ENCODE measurements around the gene OPCML.

Gene OPCML

GRCh38 chr11:133382131-133382812, 150.0 kb downstream of the OPCML start:
- H3K4me3 ChIP-seq, result no peak overlapping the region
- H3K27ac ChIP-seq, result no peak overlapping the region

- H3K4me3 ChIP-seq, result no peak overlapping the region
- H3K27ac ChIP-seq, result no peak overlapping the region
These were observed 150.6 kb downstream of the OPCML start for GRCh38 chr11:133381761-133382130.

- no peak overlapping the region for H3K4me3 ChIP-seq
- no peak overlapping the region for H3K27ac ChIP-seq
These were observed 166.2 kb downstream of the OPCML start for GRCh38 chr11:133366147-133366546.

- H3K27ac ChIP-seq, result no peak overlapping the region
- H3K4me3 ChIP-seq, result no peak overlapping the region
These were observed 169.4 kb downstream of the OPCML start for GRCh38 chr11:133362916-133363315.

- Histone ChIP-seq H3K27ac (no peak overlapping the region), H3K4me3 (no peak overlapping the region)
These were observed 170.1 kb downstream of the OPCML start for GRCh38 chr11:133362156-133362555.

GRCh38 chr11:133361689-133361994, 170.7 kb downstream of the OPCML start:
- H3K4me3 ChIP-seq, result no peak overlapping the region
- no peak overlapping the region for H3K27ac ChIP-seq

- Histone ChIP-seq H3K27ac (no peak overlapping the region), H3K4me3 (no peak overlapping the region)
These were observed 171.2 kb downstream of the OPCML start for GRCh38 chr11:133360860-133361688.

- no peak overlapping the region for H3K27ac ChIP-seq
- H3K4me3 ChIP-seq, result no peak overlapping the region
These were observed 177.2 kb downstream of the OPCML start for GRCh38 chr11:133355095-133355494.

GRCh38 chr11:133354069-133354468, 178.2 kb downstream of the OPCML start:
- H3K4me3 ChIP-seq, result no peak overlapping the region
- no peak overlapping the region for H3K27ac ChIP-seq

GRCh38 chr11:133350045-133350444, 182.3 kb downstream of the OPCML start:
- H3K27ac ChIP-seq, result no peak overlapping the region
- H3K4me3 ChIP-seq, result no peak overlapping the region

GRCh38 chr11:133347988-133348387, 184.3 kb downstream of the OPCML start:
- Histone ChIP-seq H3K4me3 (no peak overlapping the region), H3K27ac (no peak overlapping the region)

- Histone ChIP-seq H3K4me3 (no peak overlapping the region), H3K27ac (no peak overlapping the region)
These were observed 186.2 kb downstream of the OPCML start for GRCh38 chr11:133346137-133346536.

- Histone ChIP-seq H3K4me3 (no peak overlapping the region), H3K27ac (no peak overlapping the region)
These were observed 188.3 kb downstream of the OPCML start for GRCh38 chr11:133343951-133344350.

GRCh38 chr11:133339495-133340140, 192.7 kb downstream of the OPCML start:
- Histone ChIP-seq H3K27ac (no peak overlapping the region), H3K4me3 (no peak overlapping the region)

GRCh38 chr11:133338588-133338987, 193.7 kb downstream of the OPCML start:
- no peak overlapping the region for H3K27ac ChIP-seq

GRCh38 chr11:133337951-133338418, 194.3 kb downstream of the OPCML start:
- Histone ChIP-seq H3K27ac (no peak overlapping the region), H3K4me3 (no peak overlapping the region)

More at GRCh38 chr11:133338588-133338987, 193.7 kb downstream of the OPCML start:
- H3K4me3 ChIP-seq, result no peak overlapping the region

- no peak overlapping the region for H3K4me3 ChIP-seq
- no peak overlapping the region for H3K27ac ChIP-seq
These were observed 195.1 kb downstream of the OPCML start for GRCh38 chr11:133337193-133337592.

- no peak overlapping the region for H3K27ac ChIP-seq
- no peak overlapping the region for H3K4me3 ChIP-seq
These were observed 201.3 kb downstream of the OPCML start for GRCh38 chr11:133331031-133331430.

GRCh38 chr11:133326849-133327248, 205.5 kb downstream of the OPCML start:
- no peak overlapping the region for H3K27ac ChIP-seq
- H3K4me3 ChIP-seq, result no peak overlapping the region

GRCh38 chr11:133326332-133326731, 206.0 kb downstream of the OPCML start:
- H3K27ac ChIP-seq, result no peak overlapping the region
- H3K4me3 ChIP-seq, result no peak overlapping the region

GRCh38 chr11:133325711-133326110, 206.6 kb downstream of the OPCML start:
- H3K27ac ChIP-seq, result no peak overlapping the region
- no peak overlapping the region for H3K4me3 ChIP-seq

Data from skin epidermis (tissue), 12 donors.